Mesodermal cell (in vitro differentiated cells): Measurements from ENCODE around the gene MT1M.
A peak's percentile ranks its signal among the peaks of the same experiment; 100 is the strongest.
"Not testable (repeated sequence)": the region's sequence is repeated elsewhere in the genome, so short reads cannot be mapped to it uniquely, and the experiment has no call there.

Experiments used
- H3K27ac ChIP-seq: 2 replicates; pipeline ENCODE4 v1.7.0; 2013; ENCODE audit warnings: mild to moderate bottlenecking, low read depth, low read length, moderate library complexity; ENCODE audit not compliant: severe bottlenecking
- H3K36me3 ChIP-seq: 2 replicates; pipeline ENCODE4 v1.7.1; 2013; ENCODE audit warnings: mild to moderate bottlenecking, low read length, moderate library complexity; ENCODE audit not compliant: control insufficient read depth, insufficient read depth
- H3K4me1 ChIP-seq: one replicate; pipeline ENCODE4 v1.7.1; 2013; ENCODE audit warnings: mild to moderate bottlenecking, low read length; ENCODE audit not compliant: insufficient read depth, control insufficient read depth, poor library complexity, severe bottlenecking
- H3K4me3 ChIP-seq: 2 replicates; pipeline ENCODE4 v1.7.0; 2013; ENCODE audit warnings: low read length, control low read depth, mild to moderate bottlenecking; ENCODE audit not compliant: insufficient read depth, poor library complexity, severe bottlenecking; ENCODE audit errors: extremely low read depth
- H3K9me3 ChIP-seq: 2 replicates; pipeline ENCODE4 v1.7.1; 2013; ENCODE audit warnings: mild to moderate bottlenecking, low read length, moderate library complexity; ENCODE audit not compliant: control insufficient read depth
- WGBS, 2 experiments: methylation state at CpG; one replicate each; pipeline ENCODE4 v1.1.5; 2013; ENCODE audit warnings: missing lambda C conversion rate in 2 of 2; ENCODE audit not compliant: insufficient coverage in 2 of 2; 5-methylcytosine and 5-hydroxymethylcytosine counted together

Gene MT1M

GRCh38 chr16:56653218-56653617, 20.8 kb downstream of the MT1M start:
- WGBS, 2 experiments: 97 to 100% methylated on average over 5 of the region's 7 CpGs
- Histone ChIP-seq H3K27ac (no peak overlapping the region), H3K4me3 (no peak overlapping the region)

GRCh38 chr16:56657555-56658326, 25.3 kb downstream of the MT1M start, which contains the start of gene MT1F:
MT1F (plus strand) TSS chr16:56657959; CDS start chr16:56658059, 100 bp downstream.
- 3 to 4% methylated on average over 45 to 46 of the region's 46 CpGs for WGBS, 2 experiments
- Histone ChIP-seq H3K9me3 (no peaks in the 10 kb centered on the region), H3K4me1 (no peaks in the 10 kb centered on the region), H3K36me3 (no peaks in the 10 kb centered on the region), H3K4me3 (peak within 1 kb of the TSS; percentile 39), H3K27ac (no peak within 1 kb of the TSS)

More at GRCh38 chr16:56653218-56653617, 20.8 kb downstream of the MT1M start:
- Histone ChIP-seq H3K36me3 (no peaks in the 10 kb centered on the region), H3K4me1 (no peaks in the 10 kb centered on the region), H3K9me3 (no peaks in the 10 kb centered on the region)

DNA sequence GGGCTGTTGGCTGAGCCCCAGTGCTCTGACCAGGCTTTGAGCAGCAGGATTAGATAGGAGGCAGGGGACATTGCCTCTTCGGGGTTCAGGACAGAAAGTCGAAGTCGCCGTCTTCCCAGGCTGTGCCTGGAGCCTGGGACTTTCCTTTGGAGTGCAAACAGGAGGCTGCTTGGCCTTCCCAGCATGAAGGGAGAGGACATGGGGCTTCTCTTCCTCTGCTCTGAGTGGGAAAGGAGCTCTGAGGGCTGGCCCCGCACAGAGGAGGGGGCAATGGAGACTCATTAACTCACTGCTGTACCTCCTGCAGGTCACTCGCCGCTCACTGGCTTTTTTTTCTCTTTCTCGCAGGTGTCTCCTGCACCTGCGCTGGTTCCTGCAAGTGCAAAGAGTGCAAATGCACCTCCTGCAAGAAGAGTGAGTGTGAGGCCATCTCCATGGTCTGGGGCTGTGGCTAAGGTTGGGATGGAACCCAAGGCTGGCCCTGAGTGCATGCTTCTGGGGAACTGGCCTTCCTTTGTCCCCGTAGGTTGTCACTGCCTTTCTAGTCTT, 25.9 kb downstream of the MT1M start:
- Histone ChIP-seq H3K9me3 (no peaks in the 10 kb centered on the region), H3K4me3 (no peak overlapping the region), H3K4me1 (no peaks in the 10 kb centered on the region), H3K27ac (no peak overlapping the region), H3K36me3 (no peaks in the 10 kb centered on the region)
- 25 to 36% methylated on average over 8 to 9 of the region's 10 CpGs for WGBS, 2 experiments

GRCh38 chr16:56662357-56663354, 30.2 kb downstream of the MT1M start:
- H3K4me1 ChIP-seq: no peaks in the 10 kb centered on the region
- 16 to 17% methylated on average over 34 to 44 of the region's 48 CpGs for WGBS, 2 experiments
- H3K27ac ChIP-seq: no peak overlapping the region
- H3K4me3 ChIP-seq: no peak overlapping the region
- H3K9me3 ChIP-seq: no peaks in the 10 kb centered on the region
- H3K36me3 ChIP-seq: no peaks in the 10 kb centered on the region

DNA sequence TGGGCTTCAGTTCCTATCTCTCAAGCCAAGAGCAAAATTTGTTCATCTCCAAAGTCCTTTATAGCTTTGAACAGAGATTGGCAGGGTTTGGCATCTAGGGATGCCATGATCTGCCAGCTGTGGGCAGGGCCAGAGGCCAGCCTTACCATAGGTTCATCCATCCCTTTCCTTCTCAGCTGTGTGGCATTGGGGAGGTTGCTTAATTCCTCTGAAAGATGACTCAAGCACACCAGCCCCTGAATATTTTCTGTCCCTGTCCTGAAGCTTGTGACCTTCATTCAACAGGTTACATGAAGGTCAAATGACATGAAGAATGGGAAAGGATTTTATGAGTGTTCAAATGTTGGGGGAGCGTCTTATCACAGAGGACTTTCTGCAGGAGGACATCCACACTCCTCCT, 32.0 kb downstream of the MT1M start:
- H3K27ac ChIP-seq: no peak overlapping the region
- H3K36me3 ChIP-seq: no peaks in the 10 kb centered on the region
- H3K9me3 ChIP-seq: no peaks in the 10 kb centered on the region
- no peaks in the 10 kb centered on the region for H3K4me1 ChIP-seq
- WGBS, 2 experiments: no CpG with 5 or more reads among the region's 1 CpG
- H3K4me3 ChIP-seq: no peak overlapping the region

DNA sequence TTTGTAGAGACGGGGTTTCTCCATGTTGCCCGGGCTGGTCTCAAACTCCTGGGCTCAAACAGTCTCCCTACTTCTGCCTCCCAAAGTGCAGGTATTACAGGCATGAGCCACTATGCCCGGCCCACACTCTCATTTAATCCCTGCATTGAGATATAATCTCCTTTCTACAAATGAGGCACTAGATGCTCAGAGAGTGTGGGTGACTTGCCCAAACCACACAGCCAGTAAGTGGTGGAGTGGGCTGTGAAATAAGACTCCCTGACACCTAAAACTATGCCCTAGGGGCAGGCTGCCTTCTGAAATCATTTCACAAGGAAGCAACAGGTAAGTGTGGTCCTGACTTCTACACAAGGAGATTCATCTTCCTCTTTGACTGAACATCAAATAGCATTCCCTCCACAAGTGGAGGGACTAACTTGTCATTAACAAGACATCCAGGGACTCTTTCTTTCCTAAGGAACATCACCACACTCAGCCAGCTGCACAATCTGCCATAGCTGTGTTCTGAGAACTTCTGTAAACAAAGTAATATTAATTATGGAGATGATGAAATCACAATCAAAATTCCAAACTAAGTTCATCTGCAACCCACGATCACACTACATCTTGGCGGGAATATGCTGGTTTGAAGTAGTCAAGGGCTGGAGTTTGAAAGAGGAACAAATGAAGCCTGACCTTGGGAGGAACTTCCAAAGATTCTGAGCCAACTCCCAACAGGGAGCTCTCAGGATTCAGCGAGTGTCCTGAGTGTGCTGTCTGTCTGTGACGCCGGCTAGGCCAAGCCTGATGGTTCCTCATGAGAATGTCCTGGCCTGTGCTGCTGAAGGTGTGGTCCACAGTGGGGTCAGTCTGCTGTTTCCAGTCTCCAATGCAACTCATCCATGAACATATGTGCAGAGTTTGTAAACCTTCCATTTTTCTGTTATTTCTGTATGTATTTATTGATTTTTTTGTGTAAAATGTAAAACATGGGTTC, 33.1 kb downstream of the MT1M start:
- not testable (repeated sequence) for H3K4me1 ChIP-seq, H3K4me3 ChIP-seq, H3K36me3 ChIP-seq, H3K27ac ChIP-seq, H3K9me3 ChIP-seq
- 68% methylated on average over 5 to 6 of the region's 8 CpGs for WGBS, 2 experiments

GRCh38 chr16:56667581-56668571, 35.4 kb downstream of the MT1M start, which contains the start of gene MT1G:
MT1G (minus strand) TSS chr16:56668065; CDS start chr16:56667993, 72 bp downstream.
- WGBS, 2 experiments: 15 to 22% methylated on average over 39 to 45 of the region's 46 CpGs

DNA sequence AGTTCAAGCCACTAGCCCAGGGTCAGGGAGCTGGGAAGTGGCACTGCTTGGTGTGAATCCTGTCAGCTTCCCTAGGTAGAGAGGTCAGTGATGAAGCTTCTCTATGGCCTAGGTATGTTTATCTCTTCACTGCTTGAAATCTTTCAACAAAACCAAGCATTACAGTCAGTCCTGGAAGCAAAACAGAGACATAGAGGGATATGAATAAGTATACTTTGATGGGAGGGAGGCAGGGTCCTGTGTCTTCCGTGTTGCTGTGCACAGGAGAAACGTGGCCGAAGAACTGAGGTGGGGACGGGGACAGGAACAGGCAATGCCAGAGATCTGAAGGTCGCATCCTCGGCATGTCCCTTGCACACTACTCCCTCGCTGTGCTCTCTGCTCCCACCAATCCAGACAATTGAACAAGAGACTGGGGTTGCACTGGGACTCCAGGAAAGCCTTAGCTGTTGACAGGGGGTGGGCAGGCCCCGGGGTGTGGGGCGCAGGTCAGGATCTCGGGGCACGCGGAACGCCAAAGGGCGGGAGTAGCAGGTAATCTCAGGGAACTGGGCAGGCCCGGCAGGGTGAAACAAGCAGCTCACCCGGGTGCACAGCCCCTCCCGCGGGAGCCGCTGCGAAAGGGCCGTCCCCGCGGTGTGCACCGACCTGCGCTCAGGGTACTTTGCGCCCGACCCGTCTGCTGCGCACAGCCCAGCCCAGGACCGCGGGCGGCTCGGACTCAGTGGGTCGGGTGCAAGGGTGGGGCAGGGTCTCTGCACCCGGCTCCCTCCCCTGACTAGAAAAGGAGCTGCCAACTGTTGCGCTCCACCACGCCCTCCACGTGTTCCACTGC, 36.8 kb downstream of the MT1M start, which contains the start of gene MT1H:
Gene MT1H, plus strand, starts transcription at position 810 of the 835 bp plus-strand sequence. CDS start 71 bp downstream, outside the sequence.
- no peak within 1 kb of the TSS for H3K27ac ChIP-seq

More at GRCh38 chr16:56667581-56668571, 35.4 kb downstream of the MT1M start, which contains the start of gene MT1G:
- H3K4me1 ChIP-seq: no peaks in the 10 kb centered on the region
- no peak within 1 kb of the TSS for H3K4me3 ChIP-seq
- H3K36me3 ChIP-seq: no peaks in the 10 kb centered on the region
- no peak within 1 kb of the TSS for H3K27ac ChIP-seq
- H3K9me3 ChIP-seq: no peaks in the 10 kb centered on the region

More for the DNA sequence above, 36.8 kb downstream of the MT1M start, which contains the start of gene MT1H:
- Histone ChIP-seq H3K4me1 (no peaks in the 10 kb centered on the region), H3K4me3 (no peak within 1 kb of the TSS), H3K36me3 (no peaks in the 10 kb centered on the region), H3K9me3 (no peaks in the 10 kb centered on the region)
- 22 to 28% methylated on average over 36 of the region's 38 CpGs for WGBS, 2 experiments
